GM23338 (cell line): ENCODE results near the gene TYSND1.

Experiments used
- EZH2 ChIP-seq: fragments of 200-600 bp; sonication (generic); IDR thresholded peaks from one replicate; pipeline ENCODE4 v1.8.0; 2017; ENCODE audit warnings: antibody characterized with exemption, mild to moderate bottlenecking, low read depth; ENCODE audit not compliant: unreplicated experiment
- POLR2AphosphoS5 ChIP-seq: IDR thresholded peaks from 2 replicates; pipeline ENCODE4 v1.6.1; 2016; ENCODE audit warnings: antibody characterized with exemption, low read depth
- TF ChIP-seq, protein P1 (sequence below), 2 experiments: fragments of 200-600 bp in 1 of 2; sonication (generic) in 1 of 2; conservative IDR thresholded peaks; 2 replicates each; pipeline versions ENCODE4 v1.5.1 to v1.6.1; 2016 to 2017; ENCODE audit warnings: antibody characterized with exemption in 2 of 2, low read depth in 2 of 2, mild to moderate bottlenecking in 2 of 2, moderate library complexity in 1 of 2
- TF ChIP-seq, protein P2 (sequence below): IDR thresholded peaks from one replicate; pipeline ENCODE4 v1.6.1; 2018; ENCODE audit warnings: antibody characterized with exemption; ENCODE audit not compliant: unreplicated experiment

DNA sequence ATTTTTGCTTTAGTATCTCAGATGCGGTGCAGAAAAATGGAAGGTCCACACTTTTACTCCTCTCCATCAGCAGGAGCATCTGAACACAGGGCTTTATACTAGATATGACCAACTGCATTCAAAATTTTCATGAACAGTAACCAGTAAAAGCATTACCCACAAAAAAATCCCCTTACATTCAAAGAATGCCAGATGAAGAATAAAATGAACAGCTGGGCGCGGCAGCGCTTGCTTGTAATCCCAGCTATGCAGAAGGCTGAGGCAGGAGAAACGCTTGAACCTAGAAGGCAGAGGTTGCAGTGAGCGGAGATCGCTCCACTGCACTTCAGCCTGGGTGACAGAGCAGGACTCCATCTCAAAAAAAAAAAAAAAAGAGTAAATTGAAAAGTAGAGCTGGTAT, 20.7 kb upstream of the TYSND1 start:
- TF ChIP-seq, protein P1, sequence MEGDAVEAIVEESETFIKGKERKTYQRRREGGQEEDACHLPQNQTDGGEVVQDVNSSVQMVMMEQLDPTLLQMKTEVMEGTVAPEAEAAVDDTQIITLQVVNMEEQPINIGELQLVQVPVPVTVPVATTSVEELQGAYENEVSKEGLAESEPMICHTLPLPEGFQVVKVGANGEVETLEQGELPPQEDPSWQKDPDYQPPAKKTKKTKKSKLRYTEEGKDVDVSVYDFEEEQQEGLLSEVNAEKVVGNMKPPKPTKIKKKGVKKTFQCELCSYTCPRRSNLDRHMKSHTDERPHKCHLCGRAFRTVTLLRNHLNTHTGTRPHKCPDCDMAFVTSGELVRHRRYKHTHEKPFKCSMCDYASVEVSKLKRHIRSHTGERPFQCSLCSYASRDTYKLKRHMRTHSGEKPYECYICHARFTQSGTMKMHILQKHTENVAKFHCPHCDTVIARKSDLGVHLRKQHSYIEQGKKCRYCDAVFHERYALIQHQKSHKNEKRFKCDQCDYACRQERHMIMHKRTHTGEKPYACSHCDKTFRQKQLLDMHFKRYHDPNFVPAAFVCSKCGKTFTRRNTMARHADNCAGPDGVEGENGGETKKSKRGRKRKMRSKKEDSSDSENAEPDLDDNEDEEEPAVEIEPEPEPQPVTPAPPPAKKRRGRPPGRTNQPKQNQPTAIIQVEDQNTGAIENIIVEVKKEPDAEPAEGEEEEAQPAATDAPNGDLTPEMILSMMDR (conservative IDR thresholded peaks at IDR 0.05; ENCODE audit: low read depth in 2 of 2) = no peak
- TF ChIP-seq POLR2AphosphoS5 (no peak), EZH2 (no peak)
- TF ChIP-seq, protein P2, sequence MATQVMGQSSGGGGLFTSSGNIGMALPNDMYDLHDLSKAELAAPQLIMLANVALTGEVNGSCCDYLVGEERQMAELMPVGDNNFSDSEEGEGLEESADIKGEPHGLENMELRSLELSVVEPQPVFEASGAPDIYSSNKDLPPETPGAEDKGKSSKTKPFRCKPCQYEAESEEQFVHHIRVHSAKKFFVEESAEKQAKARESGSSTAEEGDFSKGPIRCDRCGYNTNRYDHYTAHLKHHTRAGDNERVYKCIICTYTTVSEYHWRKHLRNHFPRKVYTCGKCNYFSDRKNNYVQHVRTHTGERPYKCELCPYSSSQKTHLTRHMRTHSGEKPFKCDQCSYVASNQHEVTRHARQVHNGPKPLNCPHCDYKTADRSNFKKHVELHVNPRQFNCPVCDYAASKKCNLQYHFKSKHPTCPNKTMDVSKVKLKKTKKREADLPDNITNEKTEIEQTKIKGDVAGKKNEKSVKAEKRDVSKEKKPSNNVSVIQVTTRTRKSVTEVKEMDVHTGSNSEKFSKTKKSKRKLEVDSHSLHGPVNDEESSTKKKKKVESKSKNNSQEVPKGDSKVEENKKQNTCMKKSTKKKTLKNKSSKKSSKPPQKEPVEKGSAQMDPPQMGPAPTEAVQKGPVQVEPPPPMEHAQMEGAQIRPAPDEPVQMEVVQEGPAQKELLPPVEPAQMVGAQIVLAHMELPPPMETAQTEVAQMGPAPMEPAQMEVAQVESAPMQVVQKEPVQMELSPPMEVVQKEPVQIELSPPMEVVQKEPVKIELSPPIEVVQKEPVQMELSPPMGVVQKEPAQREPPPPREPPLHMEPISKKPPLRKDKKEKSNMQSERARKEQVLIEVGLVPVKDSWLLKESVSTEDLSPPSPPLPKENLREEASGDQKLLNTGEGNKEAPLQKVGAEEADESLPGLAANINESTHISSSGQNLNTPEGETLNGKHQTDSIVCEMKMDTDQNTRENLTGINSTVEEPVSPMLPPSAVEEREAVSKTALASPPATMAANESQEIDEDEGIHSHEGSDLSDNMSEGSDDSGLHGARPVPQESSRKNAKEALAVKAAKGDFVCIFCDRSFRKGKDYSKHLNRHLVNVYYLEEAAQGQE = no peak
